ENCODE data around the gene RRH.
A peak's percentile ranks its signal among the peaks of the same experiment; 100 is the strongest.

RRH gene

GRCh38 chr4:109801099-109801789 lies 26.5 kb upstream of the RRH start:
- Histone ChIP-seq H3K27me3 (no peaks in the 10 kb centered on the region), H3K9me3 (no peaks in the 10 kb centered on the region), H3K4me1 (no peaks in the 10 kb centered on the region), H3K36me3 (no peaks in the 10 kb centered on the region), H3K4me3 (ENCODE audit: low read depth, low read length) (no peak overlapping the region)
- no peak for TF ChIP-seq CTCF (IDR thresholded peaks at IDR 0.05; ENCODE audit: low read depth, low read length)
- no peak for DNase-seq

GRCh38 chr4:109801895-109802319 lies 25.9 kb upstream of the RRH start, which contains the start of gene CFI:
Gene CFI, minus strand, starts transcription at chr4:109801999. Its CDS starts 28 bp downstream, at chr4:109801971.
- Histone ChIP-seq H3K4me3 (ENCODE audit: low read depth, low read length) (no peak within 1 kb of the TSS), H3K4me1 (no peaks in the 10 kb centered on the region), H3K36me3 (no peaks in the 10 kb centered on the region), H3K9me3 (no peaks in the 10 kb centered on the region), H3K27me3 (no peaks in the 10 kb centered on the region)
- TF ChIP-seq CTCF (IDR thresholded peaks at IDR 0.05; ENCODE audit: low read depth, low read length) = no peak
- no peak for DNase-seq

GRCh38 chr4:109803924-109804571 lies 23.7 kb upstream of the RRH start:
- Histone ChIP-seq H3K4me1 (no peaks in the 10 kb centered on the region), H3K27me3 (no peaks in the 10 kb centered on the region), H3K4me3 (ENCODE audit: low read depth, low read length) (no peak overlapping the region), H3K36me3 (no peaks in the 10 kb centered on the region), H3K9me3 (no peaks in the 10 kb centered on the region)
- TF ChIP-seq CTCF (IDR thresholded peaks at IDR 0.05; ENCODE audit: low read depth, low read length) = peak; percentile 48
- peak; percentile 38 for DNase-seq

- no peak for TF ChIP-seq CTCF (IDR thresholded peaks at IDR 0.05; ENCODE audit: low read depth, low read length)
- no peaks in the 10 kb centered on the region for H3K36me3 ChIP-seq
- H3K27me3 ChIP-seq = no peaks in the 10 kb centered on the region
- DNase-seq = no peak
- H3K4me3 ChIP-seq (ENCODE audit: low read depth, low read length) = no peak overlapping the region
- H3K4me1 ChIP-seq = no peaks in the 10 kb centered on the region
- H3K9me3 ChIP-seq = no peaks in the 10 kb centered on the region
Measured at GRCh38 chr4:109809655-109810054, 18.1 kb upstream of the RRH start.

- no peaks in the 10 kb centered on the region for H3K9me3 ChIP-seq
- H3K4me1 ChIP-seq = no peaks in the 10 kb centered on the region
- H3K27me3 ChIP-seq = no peaks in the 10 kb centered on the region
- no peak for DNase-seq
- H3K4me3 ChIP-seq (ENCODE audit: low read depth, low read length) = no peak overlapping the region
- H3K36me3 ChIP-seq = no peaks in the 10 kb centered on the region
- no peak for TF ChIP-seq CTCF (IDR thresholded peaks at IDR 0.05; ENCODE audit: low read depth, low read length)
Measured at GRCh38 chr4:109810552-109811387, 17.0 kb upstream of the RRH start.

Data from BE2C (cell line).